ENCODE results near the gene TMA16. TPM values are rescaled to one million over a fixed set of nuclear protein-coding genes. Genes with fewer than 3 reads are reported as not detected.
A peak's percentile ranks its signal among the peaks of the same experiment; 100 is the strongest.

Gene TMA16
- total RNA-seq, 2 donors from 2014 or later = 40.2 to 60.5 TPM

DNA sequence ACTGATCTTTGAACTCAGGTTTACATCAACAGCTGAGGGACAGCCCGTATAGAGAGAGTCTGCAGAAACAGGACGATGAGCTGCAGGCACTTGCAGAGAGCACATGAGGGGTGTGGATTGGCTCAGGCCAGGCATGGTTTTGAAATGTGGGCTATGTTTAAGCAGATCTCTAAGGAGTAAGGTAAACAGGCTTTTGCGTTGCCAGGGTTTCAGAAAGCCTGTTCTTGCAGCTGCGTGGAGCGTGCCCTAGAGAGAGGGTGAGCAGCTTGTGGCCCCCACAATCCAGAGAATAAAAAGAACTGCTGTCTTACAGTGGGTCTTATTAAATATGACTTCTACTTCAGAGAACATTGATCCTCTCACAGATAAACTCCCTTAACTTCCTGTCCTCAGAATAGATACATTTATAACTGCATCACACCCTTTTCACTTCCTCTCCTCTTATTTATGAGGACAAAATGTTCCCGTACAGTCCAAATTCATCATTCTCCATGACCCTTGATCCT lies 64.1 kb downstream of the TMA16 start:
- ATAC-seq (peak in 1 of 2 donors; percentile 28), DNase-seq (ENCODE audit: low spot score) (no peak)
- Mint-ChIP-seq H3K27me3 (peaks cover 10 to 11% of the 10 kb centered on the region in 2 donors), H3K9me3 (no peaks in the 10 kb centered on the region), H3K27ac (no peak overlapping the region), H3K36me3 (no peaks in the 10 kb centered on the region), H3K4me3 (no peak overlapping the region), H3K4me1 (ENCODE audit: low read depth in 2 of 2) (peaks cover 15% of the 10 kb centered on the region in 2 donors)

DNA sequence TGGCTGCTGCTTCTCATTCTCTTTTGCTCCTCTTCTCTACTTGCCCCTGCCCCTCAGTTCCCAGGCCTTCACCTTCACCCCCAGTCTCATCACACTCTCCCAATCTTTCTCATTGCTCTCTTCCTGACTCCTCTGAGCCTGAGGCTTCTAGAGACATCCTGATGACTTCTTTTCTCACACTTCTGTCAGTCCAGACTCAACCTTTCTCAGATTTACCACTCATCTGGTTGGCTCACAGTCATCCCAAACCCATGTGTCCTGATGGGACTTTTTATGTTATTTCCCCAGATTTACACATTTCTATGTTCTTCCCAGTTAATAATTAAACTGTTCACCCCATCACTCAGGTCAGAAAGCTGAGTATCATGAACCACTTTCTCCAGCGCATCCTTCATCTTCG lies 68.0 kb downstream of the TMA16 start:
- no peaks in the 10 kb centered on the region for H3K36me3 Mint-ChIP-seq
- peaks cover 15% of the 10 kb centered on the region in 2 donors for H3K4me1 Mint-ChIP-seq (ENCODE audit: low read depth in 2 of 2)
- no peak overlapping the region for H3K4me3 Mint-ChIP-seq
- DNase-seq (ENCODE audit: low spot score) = no peak
- H3K27ac Mint-ChIP-seq = no peak overlapping the region
- no peak for ATAC-seq
- H3K27me3 Mint-ChIP-seq = peaks cover 8 to 11% of the 10 kb centered on the region in 2 donors
- no peaks in the 10 kb centered on the region for H3K9me3 Mint-ChIP-seq

DNA sequence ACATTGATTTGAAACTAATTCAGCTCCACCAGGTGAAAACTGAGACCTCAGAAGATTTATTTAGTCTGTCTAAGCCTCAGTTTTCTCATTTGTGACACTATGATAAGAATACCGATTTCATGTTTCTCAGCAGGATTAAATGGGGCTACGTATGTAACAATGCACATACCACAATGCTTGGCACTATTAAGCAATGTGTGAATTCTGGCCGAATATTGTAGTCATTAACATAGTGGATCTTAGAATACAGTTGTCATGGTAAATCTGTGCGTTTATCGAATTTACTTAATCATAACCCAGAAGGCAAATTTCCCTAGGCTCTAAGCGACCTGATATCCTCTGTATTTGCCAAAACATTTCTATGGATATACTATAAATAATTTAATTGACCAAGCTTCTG lies 69.1 kb downstream of the TMA16 start:
- no peak overlapping the region for H3K27ac Mint-ChIP-seq
- no peaks in the 10 kb centered on the region for H3K36me3 Mint-ChIP-seq
- no peak overlapping the region for H3K4me3 Mint-ChIP-seq
- H3K9me3 Mint-ChIP-seq = no peaks in the 10 kb centered on the region
- DNase-seq (ENCODE audit: low spot score) (no peak), ATAC-seq (no peak)
- H3K4me1 Mint-ChIP-seq (ENCODE audit: low read depth in 2 of 2) = peaks cover 5 to 7% of the 10 kb centered on the region in 2 donors
- H3K27me3 Mint-ChIP-seq = peaks cover 7 to 11% of the 10 kb centered on the region in 2 donors

DNA sequence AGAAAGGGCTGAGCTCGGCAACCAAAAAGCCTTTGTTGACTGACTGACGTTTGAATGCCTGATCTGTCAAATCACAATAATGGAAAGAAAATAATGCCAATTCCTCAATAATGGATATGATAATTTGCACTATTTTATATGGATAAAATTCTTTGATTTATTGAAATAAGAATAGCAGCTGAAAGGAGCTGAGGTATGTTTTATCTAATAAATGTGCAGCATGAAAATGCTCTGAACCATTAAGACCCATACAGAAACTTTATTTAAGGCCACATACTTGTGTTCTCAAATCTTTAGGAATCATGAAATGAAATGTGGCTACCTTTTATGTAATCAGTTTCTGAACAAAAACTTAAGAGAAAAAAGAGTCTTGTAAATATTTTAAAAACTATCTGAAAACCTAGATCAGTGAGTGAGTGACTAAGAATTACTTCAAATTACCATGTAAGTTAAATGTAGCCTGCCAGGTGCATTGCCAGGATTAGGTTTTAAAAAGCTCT lies 69.8 kb downstream of the TMA16 start:
- Mint-ChIP-seq H3K4me3 (no peak overlapping the region), H3K27ac (no peak overlapping the region), H3K9me3 (no peaks in the 10 kb centered on the region), H3K27me3 (peaks cover 7 to 11% of the 10 kb centered on the region in 2 donors), H3K36me3 (no peaks in the 10 kb centered on the region), H3K4me1 (ENCODE audit: low read depth in 2 of 2) (peaks cover 0 to 3% of the 10 kb centered on the region in 2 donors)
- no peak for ATAC-seq
- DNase-seq (ENCODE audit: low spot score) = no peak

DNA sequence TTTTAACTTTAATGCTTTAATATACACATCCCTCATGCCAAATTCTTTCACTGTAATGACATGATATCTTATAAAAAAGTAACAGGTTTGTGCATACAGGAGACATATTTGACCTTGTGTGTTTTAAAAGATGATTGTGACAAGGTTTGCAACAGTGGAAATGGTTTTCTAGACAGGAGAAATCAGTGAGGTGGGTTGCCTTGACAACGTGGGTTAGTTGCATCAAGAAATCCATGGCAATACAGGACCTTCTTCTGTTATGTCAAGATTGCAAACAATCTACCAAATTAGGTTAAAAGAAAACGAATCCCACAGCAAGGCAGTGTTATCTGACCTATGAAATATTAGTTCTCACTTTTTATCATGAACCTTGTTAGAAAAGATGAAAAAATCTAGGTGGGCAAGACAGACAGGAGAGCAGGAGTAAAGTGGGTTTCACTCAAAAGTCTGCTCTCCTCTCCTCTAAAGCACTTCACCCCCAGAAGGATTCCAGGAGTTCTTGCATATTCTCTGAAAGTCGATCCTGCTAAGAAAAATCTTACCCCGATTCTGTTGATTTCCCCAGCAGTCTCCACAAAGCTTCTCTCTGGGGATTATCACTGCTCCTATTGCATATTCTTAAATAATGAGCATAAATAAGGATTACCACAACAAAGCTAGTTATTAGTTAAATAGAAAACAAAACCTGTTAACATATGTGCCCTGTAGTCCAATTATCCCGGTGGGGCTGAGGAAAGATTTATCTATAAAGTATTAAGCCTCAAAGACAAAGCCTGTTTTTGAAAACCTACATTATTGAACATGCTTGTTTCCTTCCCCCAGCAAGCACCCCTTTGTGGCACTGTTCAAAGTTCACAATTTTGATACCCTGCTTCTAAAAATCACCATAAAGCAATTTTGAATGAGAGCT lies 71.0 kb downstream of the TMA16 start:
- Mint-ChIP-seq H3K9me3 (no peaks in the 10 kb centered on the region), H3K4me3 (no peak overlapping the region), H3K4me1 (ENCODE audit: low read depth in 2 of 2) (peaks cover 0 to 3% of the 10 kb centered on the region in 2 donors), H3K27ac (no peak overlapping the region), H3K36me3 (no peaks in the 10 kb centered on the region), H3K27me3 (peaks cover 7 to 11% of the 10 kb centered on the region in 2 donors)
- ATAC-seq = no peak
- no peak for DNase-seq (ENCODE audit: low spot score)

DNA sequence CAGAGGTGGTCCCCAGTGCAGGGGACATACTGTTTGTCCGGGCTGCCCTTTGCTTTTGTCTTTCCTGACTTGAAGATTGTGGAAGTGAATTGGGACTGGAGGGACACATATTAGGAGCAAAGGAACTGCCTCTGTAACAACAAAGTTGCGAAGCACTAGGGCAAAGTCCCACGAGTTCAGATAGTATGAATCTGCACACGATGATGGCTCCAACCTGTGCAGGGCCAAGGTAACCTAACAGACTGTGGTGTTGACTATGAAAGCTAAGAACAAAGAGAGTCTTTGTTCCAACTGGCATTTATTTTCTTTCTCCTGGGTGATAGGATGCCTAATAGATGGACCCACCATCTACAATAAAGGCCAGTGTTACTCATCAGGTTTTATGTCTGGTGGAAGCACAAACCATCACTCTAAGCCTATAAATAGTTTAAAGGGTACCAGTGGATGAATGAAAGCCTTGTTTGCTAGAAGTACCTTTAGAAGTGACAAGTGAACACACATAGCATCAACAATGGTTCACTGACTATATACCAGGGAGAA lies 71.8 kb downstream of the TMA16 start:
- H3K36me3 Mint-ChIP-seq = no peaks in the 10 kb centered on the region
- peaks cover 0 to 3% of the 10 kb centered on the region in 2 donors for H3K4me1 Mint-ChIP-seq (ENCODE audit: low read depth in 2 of 2)
- H3K9me3 Mint-ChIP-seq = no peaks in the 10 kb centered on the region
- DNase-seq (ENCODE audit: low spot score) = no peak
- peaks cover 7 to 19% of the 10 kb centered on the region in 2 donors for H3K27me3 Mint-ChIP-seq
- H3K27ac Mint-ChIP-seq = no peak overlapping the region
- H3K4me3 Mint-ChIP-seq = no peak overlapping the region
- no peak for ATAC-seq

DNA sequence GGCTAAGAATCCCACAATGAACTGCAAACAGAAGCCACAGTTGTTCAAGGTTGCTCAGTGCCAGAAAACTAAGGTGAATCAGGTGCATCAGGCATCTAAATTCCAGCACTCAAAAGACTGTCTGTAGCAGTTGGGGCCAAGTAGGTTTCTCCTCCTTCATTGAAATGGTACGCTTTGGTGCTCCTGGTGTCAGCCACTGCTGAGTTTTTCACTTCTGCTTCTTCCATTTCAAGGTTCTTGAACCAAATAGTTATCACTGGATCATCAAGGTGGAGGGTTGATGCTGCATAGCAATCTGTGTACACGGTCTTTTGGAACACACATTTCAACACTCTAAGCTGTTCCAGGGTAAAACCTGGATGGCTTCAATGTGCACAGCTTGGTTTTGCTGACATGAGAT lies 74.4 kb downstream of the TMA16 start:
- Mint-ChIP-seq H3K9me3 (no peaks in the 10 kb centered on the region), H3K4me3 (no peak overlapping the region)
- no peak for ATAC-seq

More for the DNA sequence above, 74.4 kb downstream of the TMA16 start:
- peaks cover 2 to 9% of the 10 kb centered on the region in 2 donors for H3K27me3 Mint-ChIP-seq
- H3K4me1 Mint-ChIP-seq (ENCODE audit: low read depth in 2 of 2) = no peaks in the 10 kb centered on the region
- no peak overlapping the region for H3K27ac Mint-ChIP-seq
- no peak for DNase-seq (ENCODE audit: low spot score)
- H3K36me3 Mint-ChIP-seq = no peaks in the 10 kb centered on the region

Other genes with a start within 250 kb of the TMA16 start
- gene NPY1R, start 162.1 kb upstream of the TMA16 start, total RNA-seq = not detected
- not detected for gene NPY5R, start 150.8 kb upstream of the TMA16 start, total RNA-seq
- not detected for gene TKTL2, start 20.9 kb upstream of the TMA16 start, total RNA-seq

Measured in natural killer cell treated with Interleukin-12 subunit alpha and Interleukin-12 subunit beta and Interleukin-15 and Interleukin-18, amount 100 ng/mL, for 72 hours (primary cell).